HepG2 (cell line): ENCODE measurements around the gene SIGLEC6. TPM values are rescaled to one million over a fixed set of nuclear protein-coding genes. Genes with fewer than 3 reads are reported as not detected.

ENCODE experiments used
- ATAC-seq: fragments of 200-7000 bp; cut with Tn5 transposase; 3 replicates; pipeline ENCODE4 v1.9.1; 2020; ENCODE audit warnings: mild to moderate bottlenecking, moderate library complexity
- BruUV-seq: library from RNA; stranded (reverse); fragments of 400-500 nt; replicated peaks from 2 replicates; lab custom pipeline; 2021; lab: Mats Ljungman, UMichigan
- CTCF ChIA-PET: fragments of 300-600 bp; formaldehyde crosslinking; extraction: SDS; loops from one replicate; lab custom pipeline; 2021; ENCODE audit warnings: low total read pairs, inconsistent platforms, low intra/inter-chr PET ratio; lab: Yijun Ruan, JAX
- POLR2A ChIA-PET: fragments of 350-600 bp; sonication (Branson Sonifier 250); formaldehyde crosslinking; loops from one replicate; lab custom pipeline; 2020; ENCODE audit warnings: antibody characterized with exemption, inconsistent platforms; lab: Yijun Ruan, JAX
- DNase-seq: peaks from one replicate; pipeline ENCODE4 v3.0.0-alpha.2; 2015; ENCODE audit warnings: low spot score
- FAIRE-seq: peaks from 3 replicates; lab custom pipeline; 2011; peaks lifted over from hg19 to GRCh38; lab: Jason Lieb, UNC
- H2AFZ ChIP-seq: one replicate; pipeline ENCODE4 v1.6.1; 2011; ENCODE audit warnings: low read length, inconsistent platforms
- H3K27ac ChIP-seq: fragments of 300-600 bp; 3 replicates; pipeline ENCODE4 v1.8.0; 2011; ENCODE audit warnings: mixed run types, mild to moderate bottlenecking, mixed read lengths, low read length, inconsistent platforms; ENCODE audit not compliant: insufficient read depth; ENCODE audit errors: extremely low read length
- H3K27me3 ChIP-seq, 2 experiments: fragments of 200-600 bp in 1 of 2; 2 replicates in 1 of 2; 3 replicates in 1 of 2; pipeline versions ENCODE4 v1.6.0 to v1.8.0; 2011; ENCODE audit warnings: low read length in 2 of 2, mild to moderate bottlenecking in 2 of 2, moderate library complexity in 2 of 2, inconsistent platforms in 1 of 2; ENCODE audit not compliant: insufficient read depth in 2 of 2, control insufficient read depth in 1 of 2
- H3K36me3 ChIP-seq, 2 experiments: fragments of 200-600 bp in 1 of 2; replicated peaks in 1 of 2; 2 replicates in 1 of 2; 3 replicates in 1 of 2; pipeline versions ENCODE4 v1.5.1 to v1.8.0; 2011; ENCODE audit warnings: low read length in 2 of 2, inconsistent platforms in 1 of 2; ENCODE audit not compliant: insufficient read depth in 2 of 2, control insufficient read depth in 1 of 2
- H3K4me1 ChIP-seq: 2 replicates; pipeline ENCODE4 v1.5.1; 2012; ENCODE audit warnings: low read length, inconsistent platforms; ENCODE audit not compliant: insufficient read depth
- H3K4me2 ChIP-seq: 2 replicates; pipeline ENCODE4 v1.6.0; 2011; ENCODE audit warnings: low read depth, low read length, inconsistent platforms
- H3K4me3 ChIP-seq, 3 experiments: fragments of 200-600 bp in 1 of 3; sonication (generic), shearing (Covaris generic) in 1 of 3; replicated peaks in 1 of 3; 2 replicates each; pipeline ENCODE4 v1.5.1; 2011 to 2016; ENCODE audit warnings: low read length in 3 of 3, inconsistent platforms in 2 of 3, low read depth in 2 of 3, mild to moderate bottlenecking in 2 of 3, control low read depth in 1 of 3, mixed read lengths in 1 of 3; ENCODE audit not compliant: insufficient read depth in 1 of 3
- H3K79me2 ChIP-seq: one replicate; pipeline ENCODE4 v1.6.1; 2011; ENCODE audit warnings: low read length, inconsistent platforms; ENCODE audit not compliant: insufficient read depth
- H3K9ac ChIP-seq: 2 replicates; pipeline ENCODE4 v1.6.0; 2011; ENCODE audit warnings: mild to moderate bottlenecking, low read depth, low read length, inconsistent platforms; ENCODE audit not compliant: insufficient read depth
- H3K9me3 ChIP-seq: 2 replicates; pipeline ENCODE4 v1.5.1; 2012; ENCODE audit warnings: mild to moderate bottlenecking, low read length
- H4K20me1 ChIP-seq: 2 replicates; pipeline ENCODE4 v1.6.0; 2011; ENCODE audit warnings: inconsistent platforms, mild to moderate bottlenecking, low read length, moderate library complexity; ENCODE audit not compliant: insufficient read depth
- THAP8 ChIP-seq: sonication (generic); formaldehyde crosslinking; IDR thresholded peaks from 2 replicates; pipeline ENCODE4 v1.5.1; 2020; ENCODE audit warnings: missing genetic modification reagents, mild to moderate bottlenecking, borderline replicate concordance
- ZNF24 ChIP-seq: fragments of 450-650 bp; IDR thresholded peaks from 2 replicates; pipeline ENCODE4 v1.6.1; 2017; ENCODE audit warnings: antibody characterized with exemption, mild to moderate bottlenecking
- ZNF407 ChIP-seq: sonication (generic); formaldehyde crosslinking; IDR thresholded peaks from one replicate; pipeline ENCODE4 v1.5.1; 2020; ENCODE audit warnings: mild to moderate bottlenecking, missing genetic modification reagents; ENCODE audit errors: not compliant biosample characterization
- WGBS: methylation state at CpG from one replicate; pipeline ENCODE4 v1.1.6; 2017; ENCODE audit warnings: low lambda C conversion rate; 5-methylcytosine and 5-hydroxymethylcytosine counted together
- in situ Hi-C: cut with HindIII; loops from 2 replicates; pipeline ENCODE4 v1.10.0; 2017; ENCODE audit warnings: low pct_unique_long_range_greater_than_20kb; ENCODE audit not compliant: extremely low pct_ligation_motif_present
- intact Hi-C: fragments of 100-400 bp; cut with micrococcal nuclease; formaldehyde crosslinking; loops from one replicate; pipeline ENCODE4 v1.10.0; 2022; ENCODE audit not compliant: unreplicated experiment
- polyA plus RNA-seq, 8 experiments: library from polyadenylated mRNA; depleted of rRNA in 3 of 8; stranded (reverse) in 7 of 8; unstranded in 1 of 8; fragments of >200 nt; fragmentation: Illumina TruSeq in 4 of 8; extraction: Trizol in 4 of 8; gene quantifications; 2 replicates each; pipeline versions ENCODE4 v1.2.1 to v1.2.3, GENCODE V29; 2011 to 2016; ENCODE audit warnings: low read depth in 4 of 8, missing spikeins in 1 of 8, mixed read lengths in 1 of 8; ENCODE audit not compliant: insufficient read depth in 1 of 8
- total RNA-seq, 5 experiments: library from RNA; depleted of rRNA; stranded (reverse); fragments of >200 nt; fragmentation: Illumina TruSeq; extraction: Trizol; gene quantifications; 2 replicates each; pipeline ENCODE4 v1.2.3, GENCODE V29; 2016; ENCODE audit warnings: low read depth in 1 of 5
- TF ChIP-seq, protein P1 (sequence below): sonication (generic); formaldehyde crosslinking; IDR thresholded peaks from 2 replicates; pipeline ENCODE4 v1.8.1; 2023; ENCODE audit warnings: mild to moderate bottlenecking, moderate library complexity, missing genetic modification reagents

Gene SIGLEC6
- total and polyA plus RNA-seq, 2 of the 13 experiments (the other 11 are each of a cell fraction or from before 2014, with no cell fraction given) = not detected

- in situ Hi-C loops = no loop called here
- POLR2A ChIA-PET = no interaction called here
- no peak for DNase-seq
- Histone ChIP-seq H3K79me2 (no peaks in the 10 kb centered on the region), H3K27ac (no peak overlapping the region), H2AFZ (no peak overlapping the region), H4K20me1 (no peaks in the 10 kb centered on the region), H3K4me3 (no peak overlapping the region), H3K9ac (no peak overlapping the region), H3K36me3 (no peaks in the 10 kb centered on the region), H3K27me3 (peaks cover 0 to 4% of the 10 kb centered on the region in 2 experiments; a peak in 2 of 5 replicates), H3K4me1 (no peaks in the 10 kb centered on the region), H3K4me2 (no peak overlapping the region), H3K9me3 (no peaks in the 10 kb centered on the region)
- no peak for ATAC-seq
- no peak for FAIRE-seq
- 0% methylated on average over 2 of the region's 4 CpGs for WGBS
- CTCF ChIA-PET = no interaction called here
- no peak for TF ChIP-seq THAP8 (CRISPR knock-in tag)
- no peak for TF ChIP-seq ZNF407 (CRISPR knock-in tag)
- no peak for TF ChIP-seq ZNF24
- TF ChIP-seq, protein P1, sequence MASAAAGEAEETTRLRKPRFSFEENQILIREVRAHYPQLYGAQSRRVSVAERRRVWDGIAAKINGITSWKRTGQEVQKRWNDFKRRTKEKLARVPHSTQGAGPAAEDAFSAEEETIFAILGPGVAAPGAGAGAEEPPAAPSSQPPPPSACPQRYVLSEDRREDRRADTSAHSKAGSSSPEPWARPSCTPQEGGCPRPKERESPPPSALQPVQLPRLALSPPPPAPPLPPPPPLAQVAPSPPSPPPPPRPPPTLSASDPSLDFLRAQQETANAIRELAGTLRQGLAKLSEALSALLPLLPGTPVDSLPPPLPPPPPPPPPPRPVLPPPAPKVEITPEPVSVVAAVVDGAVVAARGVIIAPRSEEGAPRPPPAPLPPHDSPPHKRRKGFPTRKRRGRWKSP = no peak
- no TSS peak for BruUV-seq
- intact Hi-C loops = no loop called here
These were observed 28.9 kb upstream of the SIGLEC6 start for GRCh38 chr19:51560339-51560738.
